Endothelial cell of umbilical vein (primary cell): ENCODE results near the gene TIMP1. TPM values are rescaled to one million over a fixed set of nuclear protein-coding genes. Genes with fewer than 3 reads are reported as not detected.

Experiments used
- BruUV-seq: library from RNA; stranded (reverse); fragments of 400-500 nt; replicated peaks from 2 replicates; lab custom pipeline; 2021; lab: Mats Ljungman, UMichigan
- CTCF ChIA-PET: fragments of 300-600, 350-600 bp; sonication (Branson Sonifier 250); formaldehyde crosslinking; loops from one replicate; lab custom pipeline; 2021; ENCODE audit warnings: antibody characterized with exemption, inconsistent platforms; lab: Charles Lee
- POLR2A ChIA-PET: fragments of 300-600, 350-600 bp; sonication (Branson Sonifier 250); formaldehyde crosslinking; loops from one replicate; lab custom pipeline; 2021; ENCODE audit warnings: antibody characterized with exemption, inconsistent platforms; lab: Charles Lee
- DNase-seq: peaks from one replicate; pipeline ENCODE4 v3.0.0-alpha.2; 2011; ENCODE audit warnings: low read depth, low spot score
- FAIRE-seq: peaks from 2 replicates; lab custom pipeline; 2011; peaks lifted over from hg19 to GRCh38; lab: Jason Lieb, UNC
- H2AFZ ChIP-seq: 2 replicates; pipeline ENCODE4 v1.6.0; 2012; ENCODE audit warnings: low read depth, low read length, control low read depth, inconsistent platforms
- H3K27ac ChIP-seq: 2 replicates; pipeline ENCODE4 v1.5.1; 2011; ENCODE audit warnings: low read depth, mild to moderate bottlenecking, control low read depth, low read length, moderate library complexity; ENCODE audit not compliant: insufficient read depth
- H3K27me3 ChIP-seq, 2 experiments: 2 replicates each; pipeline versions ENCODE4 v1.6.0 to v1.6.1; 2011; ENCODE audit warnings: low read length in 2 of 2, mixed read lengths in 1 of 2; ENCODE audit not compliant: control insufficient read depth in 2 of 2, insufficient read depth in 2 of 2
- H3K36me3 ChIP-seq, 2 experiments: 2 replicates in 1 of 2; 3 replicates in 1 of 2; pipeline ENCODE4 v1.5.1; 2011; ENCODE audit warnings: low read length in 2 of 2, mild to moderate bottlenecking in 1 of 2, moderate library complexity in 1 of 2; ENCODE audit not compliant: control insufficient read depth in 2 of 2, insufficient read depth in 2 of 2; ENCODE audit errors: extremely low read depth in 1 of 2
- H3K4me1 ChIP-seq: 3 replicates; pipeline ENCODE4 v1.5.1; 2011; ENCODE audit warnings: mild to moderate bottlenecking, low read length; ENCODE audit not compliant: control insufficient read depth, insufficient read depth; ENCODE audit errors: extremely low read depth
- H3K4me2 ChIP-seq: 2 replicates; pipeline ENCODE4 v1.6.1; 2011; ENCODE audit warnings: low read length, control low read depth, mixed read lengths; ENCODE audit not compliant: insufficient read depth
- H3K4me3 ChIP-seq, 3 experiments: fragments of 200-600 bp in 1 of 3; sonication (generic), shearing (Covaris generic) in 1 of 3; replicated peaks in 1 of 3; 2 replicates each; pipeline ENCODE4 v1.5.1; 2011 to 2016; ENCODE audit warnings: control low read depth in 3 of 3, low read length in 3 of 3, mild to moderate bottlenecking in 2 of 3, inconsistent platforms in 1 of 3, low read depth in 1 of 3, moderate library complexity in 1 of 3; ENCODE audit not compliant: insufficient read depth in 1 of 3
- H3K79me2 ChIP-seq: 2 replicates; pipeline ENCODE4 v1.6.0; 2012; ENCODE audit warnings: low read length, inconsistent platforms; ENCODE audit not compliant: control insufficient read depth, insufficient read depth
- H3K9ac ChIP-seq: replicated peaks from 2 replicates; pipeline ENCODE3; 2011; ENCODE audit warnings: low read length, control low read depth; ENCODE audit not compliant: insufficient read depth; ENCODE audit errors: extremely low read depth
- H3K9me1 ChIP-seq: replicated peaks from 3 replicates; pipeline ENCODE4 v1.6.0; 2011; ENCODE audit warnings: mild to moderate bottlenecking, low read length; ENCODE audit not compliant: control insufficient read depth, insufficient read depth; ENCODE audit errors: extremely low read depth
- H3K9me3 ChIP-seq: replicated peaks from 2 replicates; pipeline ENCODE4 v1.5.1; 2012; ENCODE audit warnings: low read length, inconsistent platforms; ENCODE audit not compliant: control insufficient read depth, insufficient read depth
- H4K20me1 ChIP-seq: replicated peaks from 2 replicates; pipeline ENCODE3; 2011; ENCODE audit warnings: mild to moderate bottlenecking, low read length; ENCODE audit not compliant: control insufficient read depth, insufficient read depth; ENCODE audit errors: extremely low read depth
- EZH2 ChIP-seq: IDR thresholded peaks from 2 replicates; pipeline ENCODE4 v1.6.1; 2012; ENCODE audit warnings: borderline replicate concordance, low read depth, mild to moderate bottlenecking, moderate library complexity, low read length, inconsistent platforms; ENCODE audit not compliant: severe bottlenecking
- FOS ChIP-seq: IDR thresholded peaks from 2 replicates; pipeline ENCODE4 v1.6.1; 2011; ENCODE audit warnings: mild to moderate bottlenecking, low read length, moderate library complexity, borderline replicate concordance; ENCODE audit not compliant: insufficient read depth
- JUN ChIP-seq: IDR thresholded peaks from 2 replicates; pipeline ENCODE4 v1.6.1; 2011; ENCODE audit warnings: borderline replicate concordance, low read depth; ENCODE audit not compliant: insufficient read length, insufficient read depth
- dilution Hi-C: fragments of 300-500 bp; cut with MboI; formaldehyde crosslinking; loops from one replicate; pipeline ENCODE4 v1.15.0; 2019; ENCODE audit warnings: low sequenced_read_pairs; ENCODE audit not compliant: extremely low pct_ligation_motif_present
- intact Hi-C: fragments of 100-400 bp; cut with micrococcal nuclease; formaldehyde crosslinking; loops from one replicate; pipeline ENCODE4 v1.10.0; 2022
- polyA plus RNA-seq, 4 experiments: library from polyadenylated mRNA; depleted of rRNA in 3 of 4; stranded (reverse) in 3 of 4; unstranded in 1 of 4; fragments of >200 nt; gene quantifications; 2 replicates each; pipeline versions ENCODE4 v1.2.1 to v1.2.3, GENCODE V29; 2011 to 2012; ENCODE audit warnings: missing spikeins in 1 of 4
- total RNA-seq: library from RNA; stranded (reverse); gene quantifications from 2 replicates; pipeline ENCODE4 v1.2.3, GENCODE V29; 2021
- TF ChIP-seq, protein P1 (sequence below): IDR thresholded peaks from 2 replicates; pipeline ENCODE4 v1.6.1; 2011; ENCODE audit not compliant: insufficient read depth, insufficient read length
- TF ChIP-seq, protein P2 (sequence below), 2 donors: IDR thresholded peaks; 1 replicate in 1 of 2; 2 replicates in 1 of 2; pipeline ENCODE4 v1.5.1; 2011; ENCODE audit warnings: low read length in 2 of 2, mild to moderate bottlenecking in 2 of 2, moderate library complexity in 2 of 2, control low read depth in 1 of 2, inconsistent platforms in 1 of 2, low read depth in 1 of 2; ENCODE audit not compliant: insufficient read depth in 1 of 2; ENCODE audit errors: extremely low read depth in 1 of 2

The TIMP1 gene
- total and polyA plus RNA-seq, 2 donors (not counting 3 experiments of a cell fraction or from before 2014, with no cell fraction given): 124 to 277 TPM

DNA sequence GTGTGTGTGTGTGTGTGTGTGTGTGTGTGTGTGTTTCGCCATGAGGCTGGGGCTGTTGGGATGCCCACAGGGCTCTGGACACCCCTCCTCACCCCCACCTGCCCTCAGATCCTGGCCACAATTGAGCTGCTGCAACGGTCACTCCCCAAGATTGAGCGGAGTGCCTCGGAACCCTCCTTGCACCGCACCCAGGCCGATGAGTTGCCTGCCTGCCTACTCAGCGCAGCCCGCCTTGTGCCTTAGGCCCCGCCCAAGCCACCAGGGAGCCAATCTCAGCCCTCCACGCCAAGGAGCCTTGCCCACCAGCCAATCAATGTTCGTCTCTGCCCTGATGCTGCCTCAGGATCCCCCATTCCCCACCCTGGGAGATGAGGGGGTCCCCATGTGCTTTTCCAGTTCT lies 11.0 kb upstream of the TIMP1 start:
- DNase-seq (no peak), FAIRE-seq (no peak)
- Histone ChIP-seq H3K36me3 (peaks cover 0 to 6% of the 10 kb centered on the region in 2 experiments), H3K4me3 (no peak overlapping the region), H3K9ac (no peak overlapping the region), H3K9me3 (no peaks in the 10 kb centered on the region), H3K9me1 (no peaks in the 10 kb centered on the region), H3K27ac (no peak overlapping the region), H3K4me1 (peaks cover 6% of the 10 kb centered on the region), H3K79me2 (no peaks in the 10 kb centered on the region), H2AFZ (no peak overlapping the region), H4K20me1 (no peaks in the 10 kb centered on the region), H3K27me3 (no peaks in the 10 kb centered on the region), H3K4me2 (no peak overlapping the region)
- CTCF ChIA-PET: no interaction called here
- dilution Hi-C loops (no loop called here), intact Hi-C loops (no loop called here)
- POLR2A ChIA-PET: no interaction called here
- TSS peak; percentile 70 for BruUV-seq
- TF ChIP-seq, protein P1, sequence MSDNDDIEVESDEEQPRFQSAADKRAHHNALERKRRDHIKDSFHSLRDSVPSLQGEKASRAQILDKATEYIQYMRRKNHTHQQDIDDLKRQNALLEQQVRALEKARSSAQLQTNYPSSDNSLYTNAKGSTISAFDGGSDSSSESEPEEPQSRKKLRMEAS: no peak
- TF ChIP-seq FOS (no peak), EZH2 (no peak), JUN (no peak)
- TF ChIP-seq, protein P2, sequence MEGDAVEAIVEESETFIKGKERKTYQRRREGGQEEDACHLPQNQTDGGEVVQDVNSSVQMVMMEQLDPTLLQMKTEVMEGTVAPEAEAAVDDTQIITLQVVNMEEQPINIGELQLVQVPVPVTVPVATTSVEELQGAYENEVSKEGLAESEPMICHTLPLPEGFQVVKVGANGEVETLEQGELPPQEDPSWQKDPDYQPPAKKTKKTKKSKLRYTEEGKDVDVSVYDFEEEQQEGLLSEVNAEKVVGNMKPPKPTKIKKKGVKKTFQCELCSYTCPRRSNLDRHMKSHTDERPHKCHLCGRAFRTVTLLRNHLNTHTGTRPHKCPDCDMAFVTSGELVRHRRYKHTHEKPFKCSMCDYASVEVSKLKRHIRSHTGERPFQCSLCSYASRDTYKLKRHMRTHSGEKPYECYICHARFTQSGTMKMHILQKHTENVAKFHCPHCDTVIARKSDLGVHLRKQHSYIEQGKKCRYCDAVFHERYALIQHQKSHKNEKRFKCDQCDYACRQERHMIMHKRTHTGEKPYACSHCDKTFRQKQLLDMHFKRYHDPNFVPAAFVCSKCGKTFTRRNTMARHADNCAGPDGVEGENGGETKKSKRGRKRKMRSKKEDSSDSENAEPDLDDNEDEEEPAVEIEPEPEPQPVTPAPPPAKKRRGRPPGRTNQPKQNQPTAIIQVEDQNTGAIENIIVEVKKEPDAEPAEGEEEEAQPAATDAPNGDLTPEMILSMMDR (IDR thresholded peaks at IDR 0.05; ENCODE audit: extremely low read depth in 1 of 2, insufficient read depth in 1 of 2, low read depth in 1 of 2, low read length in 2 of 2): no peak
